K562 (cell line): Measurements from ENCODE around the gene FSTL4. TPM values are rescaled to one million over a fixed set of nuclear protein-coding genes. Genes with fewer than 3 reads are reported as not detected.

Source experiments
- CAMTA2 ChIP-seq: fragments of 250-450 bp; sonication (Bioruptor Pico); conservative IDR thresholded peaks from 2 replicates; pipeline ENCODE4 v1.5.1; 2022
- CBFA2T3 ChIP-seq: fragments of 450-650 bp; IDR thresholded peaks from 2 replicates; pipeline ENCODE4 v1.6.1; 2017
- CSDE1 ChIP-seq, 2 experiments: fragments of 450-650 bp; IDR thresholded peaks; 2 replicates each; pipeline ENCODE4 v1.6.1; 2016; ENCODE audit warnings: mild to moderate bottlenecking in 1 of 2
- CTBP1 ChIP-seq: fragments of 450-650 bp; IDR thresholded peaks from 2 replicates; pipeline ENCODE4 v1.6.1; 2016; ENCODE audit warnings: borderline replicate concordance
- FOSL1 ChIP-seq: fragments of 200-800 bp; sonication (Bioruptor generic); conservative IDR thresholded peaks from 2 replicates; pipeline ENCODE4 v1.6.1; 2016; ENCODE audit warnings: missing genetic modification characterization, missing compliant biosample characterization
- JUN ChIP-seq, 2 experiments: sonication (generic) in 1 of 2; formaldehyde crosslinking in 1 of 2; IDR thresholded peaks; 2 replicates each; pipeline versions ENCODE4 v1.6.1 to v1.8.0; 2012 to 2022; ENCODE audit warnings: borderline replicate concordance in 2 of 2, mild to moderate bottlenecking in 2 of 2, improper control_type of control experiment in 1 of 2, low read depth in 1 of 2, low read length in 1 of 2, missing genetic modification reagents in 1 of 2
- KLF6 ChIP-seq: fragments of 250-450 bp; sonication (Bioruptor Pico); IDR thresholded peaks from 2 replicates; pipeline ENCODE4 v1.4.0; 2020; ENCODE audit warnings: mild to moderate bottlenecking, moderate library complexity, borderline replicate concordance
- NBN ChIP-seq: fragments of 450-650 bp; IDR thresholded peaks from 2 replicates; pipeline ENCODE4 v1.6.1; 2016; ENCODE audit warnings: low read depth, mild to moderate bottlenecking
- NFIC ChIP-seq: fragments of 450-650 bp; IDR thresholded peaks from 2 replicates; pipeline ENCODE4 v1.6.1; 2017; ENCODE audit warnings: mild to moderate bottlenecking, inconsistent platforms
- TAF7 ChIP-seq: fragments of 450-650 bp; IDR thresholded peaks from 2 replicates; pipeline ENCODE4 v1.6.1; 2016; ENCODE audit warnings: missing genetic modification characterization, missing compliant biosample characterization
- polyA plus RNA-seq, 8 experiments: library from polyadenylated mRNA; depleted of rRNA in 4 of 8; stranded (reverse) in 5 of 8; unstranded in 3 of 8; fragments of >200 nt; fragmentation: Nextera tagmentation in 2 of 8; fragmentation: Illumina TruSeq in 1 of 8; extraction: Ambion mirVana in 2 of 8; extraction: Trizol in 1 of 8; gene quantifications; 2 replicates each; pipeline versions ENCODE4 v1.2.1 to v1.2.3, GENCODE V29; 2011 to 2014; ENCODE audit warnings: inconsistent platforms in 1 of 8, missing spikeins in 1 of 8
- total RNA-seq, 7 experiments: library from RNA; depleted of rRNA in 6 of 7; stranded (reverse); fragments of >200 nt in 6 of 7; fragmentation: Illumina TruSeq in 2 of 7; extraction: Trizol in 2 of 7; gene quantifications; 2 replicates each; pipeline versions ENCODE4 v1.2.1 to v1.2.3, GENCODE V29; 2011 to 2021; ENCODE audit warnings: low replicate concordance in 1 of 7
- TF ChIP-seq, protein P1 (sequence below): fragments of 250-450 bp; sonication (Bioruptor Pico); IDR thresholded peaks from 2 replicates; pipeline ENCODE4 v1.4.0; 2020
- TF ChIP-seq, protein P2 (sequence below): sonication (generic); formaldehyde crosslinking; IDR thresholded peaks from 2 replicates; pipeline ENCODE4 v1.8.1; 2023; ENCODE audit warnings: missing genetic modification reagents, mild to moderate bottlenecking, borderline replicate concordance
- TF ChIP-seq, protein P3 (sequence below): fragments of 250-450 bp; sonication (Bioruptor Pico); IDR thresholded peaks from 2 replicates; pipeline ENCODE4 v1.4.0; 2020; ENCODE audit warnings: mild to moderate bottlenecking, moderate library complexity

FSTL4 gene
- total and polyA plus RNA-seq, 9 of the 15 experiments (the other 6 are each of a cell fraction or from before 2014, with no cell fraction given), result 0.08 to 0.18 (median 0.10) TPM; not detected in 5

DNA sequence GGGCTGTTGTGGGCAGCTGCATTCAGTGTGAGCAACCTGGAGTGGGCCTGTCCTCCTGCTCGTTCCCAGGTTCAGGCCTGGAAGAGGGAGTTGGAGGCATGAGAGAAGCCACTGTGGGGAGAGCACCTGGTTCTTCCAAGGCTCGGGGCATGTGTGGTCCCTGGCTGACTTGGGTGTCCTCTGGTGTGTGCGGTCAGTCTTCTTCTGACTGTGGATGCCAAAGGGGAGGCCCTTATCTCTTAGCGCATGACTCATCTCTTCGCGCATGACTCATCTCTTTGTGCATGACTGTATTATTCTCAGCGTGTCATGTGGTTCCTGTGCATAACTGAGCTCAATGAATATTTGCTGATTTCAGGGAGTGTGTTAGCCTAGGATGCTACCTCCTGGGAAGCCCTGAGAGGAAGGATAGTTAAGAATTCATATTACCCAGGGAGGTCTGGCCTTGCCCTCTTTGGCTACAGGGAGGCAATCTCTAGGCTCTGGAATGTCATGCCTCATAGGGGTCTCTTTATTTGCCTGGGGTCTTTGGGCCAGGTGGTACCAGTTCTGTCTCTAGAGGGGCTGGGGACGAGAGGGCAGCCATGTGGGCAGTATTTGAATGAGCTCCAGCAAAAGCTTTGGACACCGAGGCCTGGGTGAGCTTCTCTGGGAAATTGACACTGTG is 371.8 kb downstream of the FSTL4 start (continued):
- TF ChIP-seq JUN (IDR thresholded peaks at IDR 0.05; ENCODE audit: borderline replicate concordance, low read depth, low read length) (peak; percentile 100), JUN (CRISPR knock-in tag; IDR thresholded peaks at IDR 0.05; ENCODE audit: borderline replicate concordance) (peak; percentile 98), CTBP1 (peak; percentile 96), TAF7 (tag) (peak; percentile 53; the same call in 1 of the 2 replicates), CSDE1 (IDR thresholded peaks at IDR 0.05) (no peak), CAMTA2 (no peak), NFIC (peak; percentile 56; the same call in 1 of the 2 replicates), NBN (peak; percentile 83), KLF6 (CRISPR knock-in tag) (peak; percentile 1; the same call in 1 of the 2 replicates), CBFA2T3 (peak; percentile 70), FOSL1 (tag) (peak; percentile 100)
- TF ChIP-seq, protein P1, sequence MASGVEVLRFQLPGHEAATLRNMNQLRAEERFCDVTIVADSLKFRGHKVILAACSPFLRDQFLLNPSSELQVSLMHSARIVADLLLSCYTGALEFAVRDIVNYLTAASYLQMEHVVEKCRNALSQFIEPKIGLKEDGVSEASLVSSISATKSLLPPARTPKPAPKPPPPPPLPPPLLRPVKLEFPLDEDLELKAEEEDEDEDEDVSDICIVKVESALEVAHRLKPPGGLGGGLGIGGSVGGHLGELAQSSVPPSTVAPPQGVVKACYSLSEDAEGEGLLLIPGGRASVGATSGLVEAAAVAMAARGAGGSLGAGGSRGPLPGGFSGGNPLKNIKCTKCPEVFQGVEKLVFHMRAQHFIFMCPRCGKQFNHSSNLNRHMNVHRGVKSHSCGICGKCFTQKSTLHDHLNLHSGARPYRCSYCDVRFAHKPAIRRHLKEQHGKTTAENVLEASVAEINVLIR, result 0 out of 2 replicates have a peak, but pooled peaks have one; percentile 9
- TF ChIP-seq, protein P2, sequence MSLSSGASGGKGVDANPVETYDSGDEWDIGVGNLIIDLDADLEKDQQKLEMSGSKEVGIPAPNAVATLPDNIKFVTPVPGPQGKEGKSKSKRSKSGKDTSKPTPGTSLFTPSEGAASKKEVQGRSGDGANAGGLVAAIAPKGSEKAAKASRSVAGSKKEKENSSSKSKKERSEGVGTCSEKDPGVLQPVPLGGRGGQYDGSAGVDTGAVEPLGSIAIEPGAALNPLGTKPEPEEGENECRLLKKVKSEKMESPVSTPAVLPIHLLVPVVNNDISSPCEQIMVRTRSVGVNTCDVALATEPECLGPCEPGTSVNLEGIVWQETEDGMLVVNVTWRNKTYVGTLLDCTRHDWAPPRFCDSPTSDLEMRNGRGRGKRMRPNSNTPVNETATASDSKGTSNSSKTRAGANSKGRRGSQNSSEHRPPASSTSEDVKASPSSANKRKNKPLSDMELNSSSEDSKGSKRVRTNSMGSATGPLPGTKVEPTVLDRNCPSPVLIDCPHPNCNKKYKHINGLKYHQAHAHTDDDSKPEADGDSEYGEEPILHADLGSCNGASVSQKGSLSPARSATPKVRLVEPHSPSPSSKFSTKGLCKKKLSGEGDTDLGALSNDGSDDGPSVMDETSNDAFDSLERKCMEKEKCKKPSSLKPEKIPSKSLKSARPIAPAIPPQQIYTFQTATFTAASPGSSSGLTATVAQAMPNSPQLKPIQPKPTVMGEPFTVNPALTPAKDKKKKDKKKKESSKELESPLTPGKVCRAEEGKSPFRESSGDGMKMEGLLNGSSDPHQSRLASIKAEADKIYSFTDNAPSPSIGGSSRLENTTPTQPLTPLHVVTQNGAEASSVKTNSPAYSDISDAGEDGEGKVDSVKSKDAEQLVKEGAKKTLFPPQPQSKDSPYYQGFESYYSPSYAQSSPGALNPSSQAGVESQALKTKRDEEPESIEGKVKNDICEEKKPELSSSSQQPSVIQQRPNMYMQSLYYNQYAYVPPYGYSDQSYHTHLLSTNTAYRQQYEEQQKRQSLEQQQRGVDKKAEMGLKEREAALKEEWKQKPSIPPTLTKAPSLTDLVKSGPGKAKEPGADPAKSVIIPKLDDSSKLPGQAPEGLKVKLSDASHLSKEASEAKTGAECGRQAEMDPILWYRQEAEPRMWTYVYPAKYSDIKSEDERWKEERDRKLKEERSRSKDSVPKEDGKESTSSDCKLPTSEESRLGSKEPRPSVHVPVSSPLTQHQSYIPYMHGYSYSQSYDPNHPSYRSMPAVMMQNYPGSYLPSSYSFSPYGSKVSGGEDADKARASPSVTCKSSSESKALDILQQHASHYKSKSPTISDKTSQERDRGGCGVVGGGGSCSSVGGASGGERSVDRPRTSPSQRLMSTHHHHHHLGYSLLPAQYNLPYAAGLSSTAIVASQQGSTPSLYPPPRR (CRISPR knock-in tag), result 0 out of 2 replicates have a peak, but pooled peaks have one; percentile 38
- TF ChIP-seq, protein P3, sequence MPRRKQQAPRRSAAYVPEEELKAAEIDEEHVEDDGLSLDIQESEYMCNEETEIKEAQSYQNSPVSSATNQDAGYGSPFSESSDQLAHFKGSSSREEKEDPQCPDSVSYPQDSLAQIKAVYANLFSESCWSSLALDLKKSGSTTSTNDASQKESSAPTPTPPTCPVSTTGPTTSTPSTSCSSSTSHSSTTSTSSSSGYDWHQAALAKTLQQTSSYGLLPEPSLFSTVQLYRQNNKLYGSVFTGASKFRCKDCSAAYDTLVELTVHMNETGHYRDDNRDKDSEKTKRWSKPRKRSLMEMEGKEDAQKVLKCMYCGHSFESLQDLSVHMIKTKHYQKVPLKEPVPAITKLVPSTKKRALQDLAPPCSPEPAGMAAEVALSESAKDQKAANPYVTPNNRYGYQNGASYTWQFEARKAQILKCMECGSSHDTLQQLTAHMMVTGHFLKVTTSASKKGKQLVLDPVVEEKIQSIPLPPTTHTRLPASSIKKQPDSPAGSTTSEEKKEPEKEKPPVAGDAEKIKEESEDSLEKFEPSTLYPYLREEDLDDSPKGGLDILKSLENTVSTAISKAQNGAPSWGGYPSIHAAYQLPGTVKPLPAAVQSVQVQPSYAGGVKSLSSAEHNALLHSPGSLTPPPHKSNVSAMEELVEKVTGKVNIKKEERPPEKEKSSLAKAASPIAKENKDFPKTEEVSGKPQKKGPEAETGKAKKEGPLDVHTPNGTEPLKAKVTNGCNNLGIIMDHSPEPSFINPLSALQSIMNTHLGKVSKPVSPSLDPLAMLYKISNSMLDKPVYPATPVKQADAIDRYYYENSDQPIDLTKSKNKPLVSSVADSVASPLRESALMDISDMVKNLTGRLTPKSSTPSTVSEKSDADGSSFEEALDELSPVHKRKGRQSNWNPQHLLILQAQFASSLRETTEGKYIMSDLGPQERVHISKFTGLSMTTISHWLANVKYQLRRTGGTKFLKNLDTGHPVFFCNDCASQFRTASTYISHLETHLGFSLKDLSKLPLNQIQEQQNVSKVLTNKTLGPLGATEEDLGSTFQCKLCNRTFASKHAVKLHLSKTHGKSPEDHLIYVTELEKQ, result no peak
